Activated naive CD8-positive, alpha-beta T cell treated with anti-CD3 and anti-CD28 coated beads, Interleukin-2, amount 50 U/mL, for 24 hours (primary cell): ENCODE data around the gene UBAC2.

Experiments
- ATAC-seq: fragments of 150-1000 bp; cut with Tn5 transposase; one replicate; pipeline ENCODE4 v1.10.0; 2021
- DNase-seq: peaks from one replicate; pipeline ENCODE4 v3.0.0; 2021
- H3K27ac Mint-ChIP-seq: one replicate; pipeline ENCODE4 v1.8.0; 2021; ENCODE audit warnings: mild to moderate bottlenecking, mixed read lengths
- H3K27me3 Mint-ChIP-seq: one replicate; pipeline ENCODE4 v1.8.0; 2021; ENCODE audit warnings: mixed read lengths
- H3K36me3 Mint-ChIP-seq: one replicate; pipeline ENCODE4 v1.8.0; 2021; ENCODE audit warnings: low read depth, mixed read lengths
- H3K4me1 Mint-ChIP-seq: one replicate; pipeline ENCODE4 v1.8.0; 2021; ENCODE audit warnings: mixed read lengths
- H3K4me3 Mint-ChIP-seq: one replicate; pipeline ENCODE4 v1.8.0; 2021; ENCODE audit warnings: mild to moderate bottlenecking, moderate library complexity, mixed read lengths
- H3K9me3 Mint-ChIP-seq: one replicate; pipeline ENCODE4 v1.8.0; 2021; ENCODE audit warnings: mixed read lengths

Gene UBAC2

GRCh38 chr13:99360696-99361095 lies 160.0 kb downstream of the UBAC2 start:
- H3K9me3 Mint-ChIP-seq, result no peaks in the 10 kb centered on the region
- no peak overlapping the region for H3K4me3 Mint-ChIP-seq
- peak overlapping the region; percentile 71 for H3K27ac Mint-ChIP-seq
- no peak for DNase-seq
- peaks cover 93% of the 10 kb centered on the region for H3K4me1 Mint-ChIP-seq
- H3K27me3 Mint-ChIP-seq, result no peaks in the 10 kb centered on the region
- H3K36me3 Mint-ChIP-seq, result peaks cover 53% of the 10 kb centered on the region
- ATAC-seq, result no peak

- Mint-ChIP-seq H3K36me3 (peaks cover 53% of the 10 kb centered on the region), H3K27me3 (no peaks in the 10 kb centered on the region), H3K4me1 (peaks cover 93% of the 10 kb centered on the region), H3K9me3 (no peaks in the 10 kb centered on the region), H3K27ac (peak overlapping the region; percentile 71), H3K4me3 (peak overlapping the region; percentile 4)
- DNase-seq (no peak), ATAC-seq (no peak)
Measured at GRCh38 chr13:99361197-99361596, 160.5 kb downstream of the UBAC2 start.

GRCh38 chr13:99362362-99362761 lies 161.7 kb downstream of the UBAC2 start:
- Mint-ChIP-seq H3K4me3 (no peak overlapping the region), H3K27ac (peak overlapping the region; percentile 29), H3K4me1 (peaks cover 93% of the 10 kb centered on the region), H3K36me3 (peaks cover 47% of the 10 kb centered on the region), H3K27me3 (no peaks in the 10 kb centered on the region), H3K9me3 (no peaks in the 10 kb centered on the region)
- ATAC-seq, result no peak
- DNase-seq, result no peak

GRCh38 chr13:99363391-99363790 lies 162.7 kb downstream of the UBAC2 start:
- Mint-ChIP-seq H3K9me3 (no peaks in the 10 kb centered on the region), H3K27me3 (no peaks in the 10 kb centered on the region), H3K27ac (no peak overlapping the region), H3K4me3 (no peak overlapping the region), H3K36me3 (peaks cover 50% of the 10 kb centered on the region), H3K4me1 (peaks cover 94% of the 10 kb centered on the region)
- DNase-seq (no peak), ATAC-seq (no peak)

- Mint-ChIP-seq H3K27ac (peak overlapping the region; percentile 75), H3K27me3 (no peaks in the 10 kb centered on the region), H3K4me1 (peaks cover 93% of the 10 kb centered on the region), H3K4me3 (no peak overlapping the region), H3K36me3 (peaks cover 45% of the 10 kb centered on the region), H3K9me3 (no peaks in the 10 kb centered on the region)
- ATAC-seq, result no peak
- no peak for DNase-seq
Measured at GRCh38 chr13:99363949-99364348, 163.3 kb downstream of the UBAC2 start.

GRCh38 chr13:99366075-99366987 lies 165.7 kb downstream of the UBAC2 start:
- peaks cover 93% of the 10 kb centered on the region for H3K4me1 Mint-ChIP-seq
- H3K27ac Mint-ChIP-seq, result peak overlapping the region; percentile 66
- peaks cover 48% of the 10 kb centered on the region for H3K36me3 Mint-ChIP-seq
- H3K4me3 Mint-ChIP-seq, result peak overlapping the region; percentile 24
- H3K9me3 Mint-ChIP-seq, result no peaks in the 10 kb centered on the region
- ATAC-seq (peak; percentile 55), DNase-seq (peak; percentile 38)
- no peaks in the 10 kb centered on the region for H3K27me3 Mint-ChIP-seq

GRCh38 chr13:99367106-99367616 lies 166.5 kb downstream of the UBAC2 start:
- Mint-ChIP-seq H3K4me3 (peak overlapping the region; percentile 24), H3K36me3 (peaks cover 48% of the 10 kb centered on the region), H3K9me3 (no peaks in the 10 kb centered on the region), H3K27me3 (no peaks in the 10 kb centered on the region), H3K4me1 (peaks cover 94% of the 10 kb centered on the region), H3K27ac (peak overlapping the region; percentile 82)
- DNase-seq (no peak), ATAC-seq (peak; percentile 47)

- ATAC-seq (no peak), DNase-seq (no peak)
- Mint-ChIP-seq H3K36me3 (peaks cover 49% of the 10 kb centered on the region), H3K27ac (peak overlapping the region; percentile 82), H3K4me3 (peak overlapping the region; percentile 3), H3K27me3 (no peaks in the 10 kb centered on the region), H3K9me3 (no peaks in the 10 kb centered on the region), H3K4me1 (peaks cover 93% of the 10 kb centered on the region)
Measured at GRCh38 chr13:99367663-99368448, 167.2 kb downstream of the UBAC2 start.

- peak; percentile 44 for ATAC-seq
- peaks cover 65% of the 10 kb centered on the region for H3K36me3 Mint-ChIP-seq
- H3K27me3 Mint-ChIP-seq, result no peaks in the 10 kb centered on the region
- peak overlapping the region; percentile 81 for H3K27ac Mint-ChIP-seq
- peaks cover 95% of the 10 kb centered on the region for H3K4me1 Mint-ChIP-seq
- DNase-seq, result peak; percentile 15
- no peaks in the 10 kb centered on the region for H3K9me3 Mint-ChIP-seq
- peak overlapping the region; percentile 42 for H3K4me3 Mint-ChIP-seq
Measured at GRCh38 chr13:99370481-99371275, 170.0 kb downstream of the UBAC2 start.

- ATAC-seq (peak; percentile 84), DNase-seq (peak; percentile 67)
- H3K36me3 Mint-ChIP-seq, result peaks cover 67% of the 10 kb centered on the region
- peak overlapping the region; percentile 63 for H3K4me3 Mint-ChIP-seq
- H3K27ac Mint-ChIP-seq, result peak overlapping the region; percentile 84
- H3K27me3 Mint-ChIP-seq, result no peaks in the 10 kb centered on the region
- H3K9me3 Mint-ChIP-seq, result no peaks in the 10 kb centered on the region
- peaks cover 95% of the 10 kb centered on the region for H3K4me1 Mint-ChIP-seq
Measured at GRCh38 chr13:99371956-99372355, 171.3 kb downstream of the UBAC2 start.

- H3K27ac Mint-ChIP-seq, result peak overlapping the region; percentile 63
- H3K4me3 Mint-ChIP-seq, result no peak overlapping the region
- H3K27me3 Mint-ChIP-seq, result no peaks in the 10 kb centered on the region
- ATAC-seq (no peak), DNase-seq (no peak)
- peaks cover 61% of the 10 kb centered on the region for H3K36me3 Mint-ChIP-seq
- no peaks in the 10 kb centered on the region for H3K9me3 Mint-ChIP-seq
- H3K4me1 Mint-ChIP-seq, result peaks cover 89% of the 10 kb centered on the region
Measured at GRCh38 chr13:99373436-99373835, 172.8 kb downstream of the UBAC2 start.

GRCh38 chr13:99374169-99374991 lies 173.7 kb downstream of the UBAC2 start:
- Mint-ChIP-seq H3K4me1 (peaks cover 91% of the 10 kb centered on the region), H3K27ac (peak overlapping the region; percentile 84), H3K36me3 (peaks cover 60% of the 10 kb centered on the region), H3K27me3 (no peaks in the 10 kb centered on the region), H3K9me3 (no peaks in the 10 kb centered on the region), H3K4me3 (peak overlapping the region; percentile 52)
- ATAC-seq (no peak), DNase-seq (no peak)

- peak overlapping the region; percentile 84 for H3K27ac Mint-ChIP-seq
- H3K27me3 Mint-ChIP-seq, result no peaks in the 10 kb centered on the region
- H3K4me3 Mint-ChIP-seq, result peak overlapping the region; percentile 52
- H3K9me3 Mint-ChIP-seq, result no peaks in the 10 kb centered on the region
- peaks cover 58% of the 10 kb centered on the region for H3K36me3 Mint-ChIP-seq
- peaks cover 91% of the 10 kb centered on the region for H3K4me1 Mint-ChIP-seq
- DNase-seq, result peak; percentile 57
- ATAC-seq, result peak; percentile 69
Measured at GRCh38 chr13:99374994-99375737, 174.5 kb downstream of the UBAC2 start.
